OCI-LY1 (cell line): ENCODE data around the gene RRP1B.

Source experiments
- CTCF ChIP-seq: fragments of 200-600 bp; sonication (generic), shearing (Covaris generic); IDR thresholded peaks from 2 replicates; pipeline ENCODE4 v1.5.1; 2017; ENCODE audit warnings: mild to moderate bottlenecking, antibody characterized with exemption, low read length, moderate library complexity, mixed read lengths
- EZH2 ChIP-seq: fragments of 200-600 bp; sonication (generic), shearing (Covaris generic); IDR thresholded peaks from 2 replicates; pipeline ENCODE4 v1.8.0; 2017; ENCODE audit warnings: borderline replicate concordance, mixed run types, mild to moderate bottlenecking, antibody characterized with exemption, low read length, moderate library complexity, mixed read lengths

- TF ChIP-seq EZH2 (no peak), CTCF (no peak)
Observed at GRCh38 chr21:43717967-43718871, 58.9 kb downstream of the RRP1B start.
